GM06990 (cell line): ENCODE data around the gene TCOF1.
"Not testable (repeated sequence)": the region's sequence is repeated elsewhere in the genome, so short reads cannot be mapped to it uniquely, and the experiment has no call there.

Source experiments
- DNase-seq: peaks from one replicate; pipeline ENCODE4 v3.0.0-alpha.2; 2011; ENCODE audit not compliant: insufficient read length; ENCODE audit errors: extremely low read depth
- H3K27me3 ChIP-seq: replicated peaks from 2 replicates; pipeline ENCODE4 v1.6.0; 2011; ENCODE audit warnings: low read length; ENCODE audit not compliant: control insufficient read depth, insufficient read depth
- H3K36me3 ChIP-seq: 2 replicates; pipeline ENCODE4 v1.5.1; 2011; ENCODE audit warnings: low read length; ENCODE audit not compliant: control insufficient read depth, insufficient read depth
- H3K4me3 ChIP-seq: replicated peaks from 2 replicates; pipeline ENCODE4 v1.5.1; 2011; ENCODE audit warnings: low read depth, mild to moderate bottlenecking, control low read depth, low read length
- TF ChIP-seq, protein P1 (sequence below): IDR thresholded peaks from 2 replicates; pipeline ENCODE4 v1.5.1; 2011; ENCODE audit warnings: low read length, control low read depth, mild to moderate bottlenecking, inconsistent platforms; ENCODE audit not compliant: insufficient read depth, poor library complexity, severe bottlenecking

The TCOF1 gene

DNA sequence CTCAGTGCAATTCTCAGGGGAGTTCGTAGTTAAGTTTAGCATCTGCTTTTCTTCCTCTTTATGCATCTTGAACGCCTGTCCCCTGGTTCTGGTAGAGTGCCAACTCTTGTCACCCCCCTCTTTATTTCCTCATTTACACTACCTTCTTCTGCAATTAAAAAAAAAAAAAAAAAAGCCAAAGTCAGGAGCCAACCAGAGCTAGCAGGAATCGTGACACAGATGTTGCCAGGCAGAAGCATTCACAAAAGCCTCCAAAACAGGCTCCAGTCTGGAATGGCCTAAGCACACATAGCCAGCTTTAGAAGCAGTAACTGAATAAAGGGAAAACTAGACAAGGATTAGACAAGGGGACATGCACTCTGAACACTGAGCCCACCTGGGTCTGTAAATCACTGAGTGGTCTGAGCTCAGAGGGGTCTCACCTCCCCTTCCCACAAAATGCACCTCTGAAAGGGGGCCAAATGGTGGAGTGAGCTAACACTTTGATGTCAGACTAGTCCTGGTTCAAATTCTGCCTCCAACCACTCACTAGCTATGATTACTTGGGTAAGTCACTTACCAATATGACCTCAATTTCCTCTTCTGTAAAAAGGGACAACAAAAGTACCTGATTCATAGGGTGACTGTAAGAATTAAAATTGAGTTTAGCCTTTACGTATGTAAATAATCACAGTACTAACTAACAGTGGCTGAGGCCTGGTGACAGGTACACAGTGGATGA is 53.2 kb downstream of the TCOF1 start:
- TF ChIP-seq, protein P1, sequence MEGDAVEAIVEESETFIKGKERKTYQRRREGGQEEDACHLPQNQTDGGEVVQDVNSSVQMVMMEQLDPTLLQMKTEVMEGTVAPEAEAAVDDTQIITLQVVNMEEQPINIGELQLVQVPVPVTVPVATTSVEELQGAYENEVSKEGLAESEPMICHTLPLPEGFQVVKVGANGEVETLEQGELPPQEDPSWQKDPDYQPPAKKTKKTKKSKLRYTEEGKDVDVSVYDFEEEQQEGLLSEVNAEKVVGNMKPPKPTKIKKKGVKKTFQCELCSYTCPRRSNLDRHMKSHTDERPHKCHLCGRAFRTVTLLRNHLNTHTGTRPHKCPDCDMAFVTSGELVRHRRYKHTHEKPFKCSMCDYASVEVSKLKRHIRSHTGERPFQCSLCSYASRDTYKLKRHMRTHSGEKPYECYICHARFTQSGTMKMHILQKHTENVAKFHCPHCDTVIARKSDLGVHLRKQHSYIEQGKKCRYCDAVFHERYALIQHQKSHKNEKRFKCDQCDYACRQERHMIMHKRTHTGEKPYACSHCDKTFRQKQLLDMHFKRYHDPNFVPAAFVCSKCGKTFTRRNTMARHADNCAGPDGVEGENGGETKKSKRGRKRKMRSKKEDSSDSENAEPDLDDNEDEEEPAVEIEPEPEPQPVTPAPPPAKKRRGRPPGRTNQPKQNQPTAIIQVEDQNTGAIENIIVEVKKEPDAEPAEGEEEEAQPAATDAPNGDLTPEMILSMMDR, result no peak
- Histone ChIP-seq H3K4me3 (peak overlapping the region; percentile 97), H3K36me3 (peaks cover 36% of the 10 kb centered on the region), H3K27me3 (no peaks in the 10 kb centered on the region)
- peak; percentile 68 for DNase-seq

DNA sequence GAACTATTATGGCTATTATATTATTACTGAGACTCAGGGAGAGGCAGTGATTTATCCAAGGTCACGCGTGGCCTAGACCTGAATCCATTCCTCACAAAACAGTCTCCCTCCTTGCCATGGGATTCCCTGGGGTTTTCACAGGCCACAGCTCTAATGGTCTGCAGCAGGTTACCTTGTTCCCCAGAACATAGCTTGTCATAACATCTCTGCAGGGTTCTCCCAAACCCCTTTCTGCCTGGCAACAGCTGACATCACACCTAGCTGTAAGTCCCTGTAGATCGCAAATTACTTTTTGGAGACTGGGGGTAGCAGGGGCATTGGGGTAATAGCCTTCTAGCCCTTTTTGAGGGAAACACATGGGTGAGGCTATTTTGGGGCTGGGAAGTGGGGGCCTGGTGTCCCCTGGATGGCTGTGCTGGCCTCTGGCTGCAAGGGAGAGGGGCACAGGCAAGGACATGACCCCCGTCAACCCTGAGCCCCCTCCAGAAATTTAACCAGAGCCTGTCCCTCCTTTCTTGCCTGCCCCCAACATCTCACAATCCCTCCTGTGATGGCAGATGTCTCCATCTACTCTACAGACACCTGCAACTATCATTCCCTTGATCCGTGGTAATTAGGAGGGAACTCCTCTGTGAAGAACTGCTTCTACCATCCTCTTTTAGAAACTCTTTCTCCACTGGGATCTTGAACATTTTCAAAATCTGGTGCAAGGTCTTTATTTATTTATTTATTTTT is 53.9 kb downstream of the TCOF1 start:
- peaks cover 29% of the 10 kb centered on the region for H3K36me3 ChIP-seq
- H3K4me3 ChIP-seq, result peak overlapping the region; percentile 97
- H3K27me3 ChIP-seq, result no peaks in the 10 kb centered on the region
- peak; percentile 72 for DNase-seq
- TF ChIP-seq, protein P1, result no peak

DNA sequence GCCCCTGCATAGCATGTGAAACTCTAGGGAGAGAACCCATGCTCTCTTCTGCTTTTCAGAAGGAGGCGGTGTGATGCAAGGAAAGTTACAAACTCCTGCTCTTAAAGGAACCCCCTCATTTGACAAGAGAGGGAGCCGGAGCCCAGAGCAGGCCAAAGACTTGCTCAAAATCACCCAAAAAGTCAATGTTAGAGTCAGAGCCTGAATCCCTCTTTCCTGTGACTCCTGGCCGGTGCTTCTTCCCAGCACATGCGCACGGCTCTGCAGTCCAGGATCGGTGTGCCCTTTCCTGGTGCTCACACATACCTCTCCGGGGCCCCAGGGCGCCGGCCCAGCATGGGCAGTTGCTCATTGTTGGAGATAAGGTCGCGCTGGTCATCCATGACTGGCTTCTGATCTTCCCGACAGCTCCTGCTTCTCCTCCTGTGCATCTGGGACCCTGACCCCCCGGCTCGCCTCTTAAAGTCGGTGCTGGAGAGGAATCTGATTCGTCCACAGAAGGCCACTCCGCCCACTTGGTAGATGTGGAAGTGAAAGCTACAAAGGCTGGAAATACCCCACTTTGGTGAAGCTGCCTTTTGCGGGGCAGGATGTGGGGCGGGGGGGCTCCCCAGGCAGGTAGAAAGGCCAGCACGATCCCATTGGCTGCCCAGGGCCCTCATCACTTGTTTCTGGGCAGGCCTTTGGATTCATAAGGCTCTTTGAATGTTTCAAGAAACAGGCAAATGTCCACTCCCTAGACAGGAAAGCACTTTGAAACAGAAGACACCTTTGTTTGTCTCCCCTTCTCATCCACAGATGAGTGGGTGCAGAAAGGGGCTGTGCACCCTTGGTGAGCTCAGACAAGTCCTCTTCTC is 55.0 kb downstream of the TCOF1 start, which contains the start of gene CD74:
TSS of gene CD74 (minus strand) at position 592 of the 857 bp plus-strand sequence. CDS start at position 431, 161 bp downstream.
- DNase-seq, result peak; percentile 94
- TF ChIP-seq, protein P1, result no peak
- H3K4me3 ChIP-seq, result peak within 1 kb of the TSS; percentile 97

DNA sequence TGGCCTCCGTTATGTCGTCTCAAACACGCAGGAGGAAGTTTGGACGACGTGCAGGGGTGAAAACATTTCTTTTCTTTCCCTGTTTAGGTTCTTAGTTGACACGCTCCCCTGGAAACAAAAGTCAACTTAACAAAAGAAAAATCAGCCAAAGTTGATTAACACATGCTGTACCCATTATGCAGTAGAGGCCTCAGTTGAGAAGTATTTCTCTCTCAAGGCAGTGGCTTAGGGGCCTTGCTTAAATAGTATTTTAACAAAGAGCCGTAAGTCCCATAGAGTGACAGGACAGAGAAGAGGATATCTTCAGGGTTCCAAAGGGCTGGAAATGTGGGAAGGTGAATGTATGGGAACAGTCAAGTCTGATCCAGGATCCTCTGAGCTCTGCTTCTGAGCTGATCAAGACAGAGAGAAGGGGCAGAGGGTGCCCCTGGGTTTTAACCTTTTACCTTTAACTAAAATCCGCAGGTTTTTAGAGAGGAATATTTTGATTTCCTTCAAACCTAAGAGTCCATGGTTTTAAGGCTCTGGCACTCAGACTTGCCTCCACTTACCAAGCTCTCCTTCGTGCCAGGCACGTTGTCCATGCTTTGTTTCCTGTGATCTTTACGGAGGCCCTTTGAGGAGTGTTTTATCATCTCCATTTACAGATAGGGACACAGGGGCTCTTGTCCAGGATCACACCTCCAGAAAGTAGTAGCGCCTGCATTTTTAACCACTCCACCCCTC is 55.8 kb downstream of the TCOF1 start:
- no peak for DNase-seq
- Histone ChIP-seq H3K36me3 (peaks cover 16% of the 10 kb centered on the region), H3K27me3 (no peaks in the 10 kb centered on the region), H3K4me3 (peak overlapping the region; percentile 3; the same call in 1 of the 2 replicates)
- TF ChIP-seq, protein P1, result no peak

More for the DNA sequence above, 55.0 kb downstream of the TCOF1 start, which contains the start of gene CD74:
- Histone ChIP-seq H3K36me3 (peaks cover 19% of the 10 kb centered on the region), H3K27me3 (no peaks in the 10 kb centered on the region)

DNA sequence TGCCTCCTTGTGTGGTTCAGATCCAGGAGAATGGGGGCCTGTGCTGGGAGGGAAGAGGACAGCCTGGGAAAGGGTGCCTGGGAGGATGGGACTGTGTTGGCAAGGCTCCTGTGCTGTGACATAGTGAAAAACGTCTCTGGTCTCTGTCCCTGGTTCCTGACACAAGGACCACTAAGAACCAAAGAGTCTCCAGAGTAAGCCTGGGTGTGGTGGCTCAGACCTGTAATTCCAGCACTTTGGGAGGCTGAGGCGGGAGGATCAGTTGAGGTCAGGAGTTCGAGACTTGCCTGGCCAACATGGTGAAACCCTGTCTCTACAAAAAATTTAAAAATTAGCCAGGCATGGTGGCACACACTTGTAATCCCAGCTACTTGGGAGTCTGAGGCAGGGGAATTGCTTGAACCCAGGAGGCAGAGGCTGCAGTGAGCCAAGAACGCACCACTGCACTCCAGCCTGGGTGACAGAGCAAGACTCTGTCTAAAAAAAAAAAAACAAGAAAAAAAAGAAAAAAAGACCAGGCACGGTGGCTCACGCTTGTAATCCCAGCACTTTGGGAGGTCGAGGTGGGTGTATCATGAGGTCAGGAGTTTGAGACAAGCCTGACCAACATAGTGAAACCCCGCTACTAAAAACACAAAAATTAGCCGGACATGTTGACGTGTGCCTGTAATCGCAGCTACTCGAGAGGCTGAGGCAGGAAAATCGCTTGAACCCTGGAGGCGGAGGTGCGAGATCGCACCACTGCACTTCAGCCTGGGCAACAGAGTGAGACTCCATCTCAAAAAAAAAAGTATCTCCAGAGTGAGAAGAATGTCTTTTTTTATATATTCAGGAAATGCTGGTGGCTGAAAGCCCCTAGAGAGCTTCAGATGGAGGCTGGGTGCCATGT is 56.6 kb downstream of the TCOF1 start:
- not testable (repeated sequence) for H3K4me3 ChIP-seq, DNase-seq, H3K27me3 ChIP-seq, H3K36me3 ChIP-seq
